ENCODE measurements around the gene ZNF620. TPM values are rescaled to one million over a fixed set of nuclear protein-coding genes. Genes with fewer than 3 reads are reported as not detected.
"Not testable (repeated sequence)": the region's sequence is repeated elsewhere in the genome, so short reads cannot be mapped to it uniquely, and the experiment has no call there.

ZNF620 gene
- total RNA-seq, 2 experiments from 2014 or later = 5.5 to 5.6 TPM

GRCh38 chr3:40565629-40566028 lies 59.8 kb downstream of the ZNF620 start:
- H3K27ac Mint-ChIP-seq; H3K4me1 Mint-ChIP-seq; H3K9me3 Mint-ChIP-seq; H3K36me3 Mint-ChIP-seq (ENCODE audit: low read depth); CTCF ChIA-PET; H3K27me3 Mint-ChIP-seq; H3K4me3 Mint-ChIP-seq; DNase-seq; POLR2A ChIA-PET: not testable (repeated sequence)

GRCh38 chr3:40566694-40567093 lies 60.9 kb downstream of the ZNF620 start:
- Mint-ChIP-seq H3K27ac (no peak overlapping the region), H3K9me3 (no peaks in the 10 kb centered on the region), H3K4me3 (no peak overlapping the region), H3K4me1 (no peaks in the 10 kb centered on the region), H3K27me3 (no peaks in the 10 kb centered on the region), H3K36me3 (ENCODE audit: low read depth) (no peaks in the 10 kb centered on the region)
- DNase-seq = no peak
- POLR2A ChIA-PET = no interaction called here
- CTCF ChIA-PET = no interaction called here

Other genes with a start within 250 kb of the ZNF620 start
- gene EIF1B, start 196.3 kb upstream of the ZNF620 start, total RNA-seq = 10 to 100 TPM; 35.0 to 37.5 TPM
- gene ENTPD3, start 118.9 kb upstream of the ZNF620 start, total RNA-seq = not detected
- gene RPL14, start 48.7 kb upstream of the ZNF620 start, total RNA-seq = 1,000 to 10,000 TPM; 2,359 to 2,726 TPM
- 1 to 10 TPM; 9.5 to 9.8 TPM for gene ZNF619, start 28.9 kb upstream of the ZNF620 start, total RNA-seq
- 10 to 100 TPM; 21.7 to 25.6 TPM for gene ZNF621, start 18.9 kb downstream of the ZNF620 start, total RNA-seq

Measured in activated CD4-positive, alpha-beta T cell treated with anti-CD3 and anti-CD28 coated beads, Interleukin-2, amount 10 ng/mL, durations not matched to agents 7 days and 5 days (primary cell).